HCT116 (cell line): ENCODE measurements around the gene PIAS2. TPM values are rescaled to one million over a fixed set of nuclear protein-coding genes. Genes with fewer than 3 reads are reported as not detected.

ENCODE experiments used
- ATAC-seq: fragments of 200-7000 bp; cut with Tn5 transposase; 2 replicates; pipeline ENCODE4 v1.9.1; 2020; ENCODE audit warnings: mild to moderate bottlenecking, moderate library complexity
- BruUV-seq: library from RNA; stranded (reverse); fragments of 400-500 nt; replicated peaks from 2 replicates; lab custom pipeline; 2021; lab: Mats Ljungman, UMichigan
- CTCF ChIA-PET: fragments of 300-600 bp; sonication (Branson Sonifier 250); formaldehyde crosslinking; loops from one replicate; lab custom pipeline; 2021; ENCODE audit warnings: antibody characterized with exemption; lab: Charles Lee
- POLR2A ChIA-PET: fragments of 300-600, 350-600 bp; sonication (Branson Sonifier 250); formaldehyde crosslinking; loops from one replicate; lab custom pipeline; 2021; ENCODE audit warnings: antibody characterized with exemption; lab: Charles Lee
- RAD21 ChIA-PET, 2 experiments: fragments of 300-600 bp; sonication (Branson Sonifier 250); formaldehyde crosslinking; loops; one replicate each; lab custom pipeline; 2023; ENCODE audit warnings: low total read pairs in 2 of 2; ENCODE audit not compliant: uncharacterized antibody in 2 of 2, unreplicated experiment in 2 of 2, low non-redundant PET in 1 of 2; lab: Charles Lee
- DNase-seq: peaks from one replicate; pipeline ENCODE4 v3.0.0-alpha.2; 2010; ENCODE audit warnings: low read depth, low spot score
- H2AFZ ChIP-seq: fragments of 200-600 bp; shearing (Covaris generic), sonication (generic); 2 replicates; pipeline ENCODE4 v1.6.1; 2017; ENCODE audit warnings: low read depth, mixed run types, mixed read lengths, antibody characterized with exemption, low read length; ENCODE audit not compliant: poor library complexity, severe bottlenecking
- H3K27ac ChIP-seq: 2 replicates; pipeline ENCODE4 v1.5.1; 2012; ENCODE audit warnings: low read depth, low read length
- H3K27me3 ChIP-seq: fragments of 200-600 bp; sonication (generic); 2 replicates; pipeline ENCODE4 v1.6.1; 2016; ENCODE audit warnings: mixed run types, low read length, mixed read lengths; ENCODE audit not compliant: insufficient read depth
- H3K36me3 ChIP-seq, 2 experiments: fragments of 200-500 bp in 1 of 2; fragments of 200-600 bp in 1 of 2; sonication (Bioruptor generic) in 1 of 2; sonication (generic) in 1 of 2; 2 replicates each; pipeline versions ENCODE4 v1.5.1 to v1.6.1; 2014 to 2016; ENCODE audit warnings: low read length in 2 of 2, inconsistent platforms in 1 of 2, mixed read lengths in 1 of 2, mixed run types in 1 of 2; ENCODE audit not compliant: insufficient read depth in 2 of 2, control insufficient read depth in 1 of 2
- H3K4me1 ChIP-seq, 2 experiments: fragments of 200-600 bp in 1 of 2; sonication (generic) in 1 of 2; 2 replicates each; pipeline versions ENCODE4 v1.5.1 to v1.6.1; 2012 to 2017; ENCODE audit warnings: low read length in 2 of 2, inconsistent platforms in 1 of 2, mild to moderate bottlenecking in 1 of 2, mixed read lengths in 1 of 2, mixed run types in 1 of 2, moderate library complexity in 1 of 2; ENCODE audit not compliant: insufficient read depth in 2 of 2, control insufficient read depth in 1 of 2
- H3K4me2 ChIP-seq: fragments of 200-600 bp; sonication (generic); 2 replicates; pipeline ENCODE4 v1.6.1; 2017; ENCODE audit warnings: mixed run types, low read length, mixed read lengths
- H3K4me3 ChIP-seq, 2 experiments: fragments of 200-600 bp in 1 of 2; sonication (generic) in 1 of 2; replicated peaks in 1 of 2; 2 replicates each; pipeline ENCODE4 v1.5.1; 2011 to 2016; ENCODE audit warnings: low read length in 2 of 2, control low read depth in 1 of 2, low read depth in 1 of 2, mild to moderate bottlenecking in 1 of 2, mixed read lengths in 1 of 2, mixed run types in 1 of 2
- H3K79me2 ChIP-seq: fragments of 200-600 bp; sonication (generic); 2 replicates; pipeline ENCODE4 v1.6.1; 2017; ENCODE audit warnings: mild to moderate bottlenecking, mixed run types, low read length, moderate library complexity, mixed read lengths; ENCODE audit not compliant: insufficient read depth
- H3K9ac ChIP-seq: fragments of 200-600 bp; sonication (generic); 2 replicates; pipeline ENCODE4 v1.6.1; 2016; ENCODE audit warnings: low read length, mixed read lengths
- H3K9me2 ChIP-seq: fragments of 200-600 bp; sonication (generic), shearing (Covaris generic); 2 replicates; pipeline ENCODE4 v1.6.1; 2017; ENCODE audit warnings: mixed run types, mild to moderate bottlenecking, moderate library complexity; ENCODE audit not compliant: insufficient read depth
- H3K9me3 ChIP-seq, 2 experiments: fragments of 200-500 bp in 1 of 2; fragments of 200-600 bp in 1 of 2; sonication (Bioruptor generic) in 1 of 2; sonication (generic) in 1 of 2; 2 replicates each; pipeline ENCODE4 v1.6.1; 2014 to 2017; ENCODE audit warnings: low read length in 2 of 2, mixed read lengths in 2 of 2, inconsistent platforms in 1 of 2, low read depth in 1 of 2, mild to moderate bottlenecking in 1 of 2, mixed run types in 1 of 2, moderate library complexity in 1 of 2; ENCODE audit not compliant: control insufficient read depth in 1 of 2, insufficient read depth in 1 of 2
- H4K20me1 ChIP-seq: fragments of 200-600 bp; sonication (generic), shearing (Covaris generic); 2 replicates; pipeline ENCODE4 v1.6.1; 2017; ENCODE audit warnings: mixed run types, mild to moderate bottlenecking, moderate library complexity; ENCODE audit not compliant: insufficient read depth
- CBX3 ChIP-seq: IDR thresholded peaks from 2 replicates; pipeline ENCODE4 v1.6.1; 2012; ENCODE audit warnings: low read depth
- CEBPB ChIP-seq: IDR thresholded peaks from 2 replicates; pipeline ENCODE4 v1.6.1; 2012; ENCODE audit warnings: low read depth
- SRF ChIP-seq: IDR thresholded peaks from 2 replicates; pipeline ENCODE4 v1.6.1; 2012; ENCODE audit warnings: low read depth
- intact Hi-C: fragments of 100-400 bp; cut with micrococcal nuclease; formaldehyde crosslinking; loops from 2 replicates; pipeline ENCODE4 v1.10.0; 2022
- total RNA-seq: library from RNA; stranded (reverse); gene quantifications from one replicate; pipeline ENCODE4 v1.2.1, GENCODE V29; 2021; ENCODE audit not compliant: unreplicated experiment
- TF ChIP-seq, protein P1 (sequence below): IDR thresholded peaks from 2 replicates; pipeline ENCODE4 v1.6.1; 2011; ENCODE audit warnings: mild to moderate bottlenecking, low read length, moderate library complexity; ENCODE audit not compliant: insufficient replicate concordance; ENCODE audit errors: extremely low read depth
- TF ChIP-seq, protein P2 (sequence below): IDR thresholded peaks from 2 replicates; pipeline ENCODE4 v1.6.1; 2012

PIAS2 gene
- total RNA-seq, 1 experiment from 2014 or later, result 31.7 TPM

DNA sequence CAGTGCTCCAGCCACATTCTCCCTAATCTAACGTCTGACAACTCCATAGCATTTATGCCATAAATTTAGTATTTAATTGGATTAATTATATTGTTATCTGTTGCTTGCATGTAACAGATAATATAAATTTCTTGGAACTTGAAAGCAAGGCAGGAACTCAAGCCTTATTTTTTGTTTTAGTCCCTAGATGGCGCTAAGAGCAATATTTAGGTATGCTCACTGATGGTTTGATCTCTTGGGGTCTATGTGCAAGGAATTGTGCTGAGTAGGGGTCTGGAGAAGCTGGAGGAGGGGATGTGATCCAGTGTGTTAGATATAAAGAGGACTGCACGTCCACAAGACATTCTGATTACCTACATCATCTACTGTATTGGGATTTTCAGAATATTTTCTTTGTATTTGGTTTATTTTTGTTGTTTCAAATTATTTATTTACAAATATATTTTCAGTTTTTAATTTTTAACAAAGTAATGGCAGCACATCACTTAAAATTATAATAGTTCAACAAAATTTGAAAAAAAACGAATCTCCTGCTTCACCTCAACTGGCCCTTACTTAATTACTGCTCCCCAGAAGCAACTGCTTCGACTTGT, 32.9 kb upstream of the PIAS2 start (continued):
- TF ChIP-seq, protein P1, sequence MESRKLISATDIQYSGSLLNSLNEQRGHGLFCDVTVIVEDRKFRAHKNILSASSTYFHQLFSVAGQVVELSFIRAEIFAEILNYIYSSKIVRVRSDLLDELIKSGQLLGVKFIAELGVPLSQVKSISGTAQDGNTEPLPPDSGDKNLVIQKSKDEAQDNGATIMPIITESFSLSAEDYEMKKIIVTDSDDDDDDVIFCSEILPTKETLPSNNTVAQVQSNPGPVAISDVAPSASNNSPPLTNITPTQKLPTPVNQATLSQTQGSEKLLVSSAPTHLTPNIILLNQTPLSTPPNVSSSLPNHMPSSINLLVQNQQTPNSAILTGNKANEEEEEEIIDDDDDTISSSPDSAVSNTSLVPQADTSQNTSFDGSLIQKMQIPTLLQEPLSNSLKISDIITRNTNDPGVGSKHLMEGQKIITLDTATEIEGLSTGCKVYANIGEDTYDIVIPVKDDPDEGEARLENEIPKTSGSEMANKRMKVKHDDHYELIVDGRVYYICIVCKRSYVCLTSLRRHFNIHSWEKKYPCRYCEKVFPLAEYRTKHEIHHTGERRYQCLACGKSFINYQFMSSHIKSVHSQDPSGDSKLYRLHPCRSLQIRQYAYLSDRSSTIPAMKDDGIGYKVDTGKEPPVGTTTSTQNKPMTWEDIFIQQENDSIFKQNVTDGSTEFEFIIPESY, result no peak
- TF ChIP-seq CBX3 (no peak), SRF (no peak), CEBPB (no peak)

DNA sequence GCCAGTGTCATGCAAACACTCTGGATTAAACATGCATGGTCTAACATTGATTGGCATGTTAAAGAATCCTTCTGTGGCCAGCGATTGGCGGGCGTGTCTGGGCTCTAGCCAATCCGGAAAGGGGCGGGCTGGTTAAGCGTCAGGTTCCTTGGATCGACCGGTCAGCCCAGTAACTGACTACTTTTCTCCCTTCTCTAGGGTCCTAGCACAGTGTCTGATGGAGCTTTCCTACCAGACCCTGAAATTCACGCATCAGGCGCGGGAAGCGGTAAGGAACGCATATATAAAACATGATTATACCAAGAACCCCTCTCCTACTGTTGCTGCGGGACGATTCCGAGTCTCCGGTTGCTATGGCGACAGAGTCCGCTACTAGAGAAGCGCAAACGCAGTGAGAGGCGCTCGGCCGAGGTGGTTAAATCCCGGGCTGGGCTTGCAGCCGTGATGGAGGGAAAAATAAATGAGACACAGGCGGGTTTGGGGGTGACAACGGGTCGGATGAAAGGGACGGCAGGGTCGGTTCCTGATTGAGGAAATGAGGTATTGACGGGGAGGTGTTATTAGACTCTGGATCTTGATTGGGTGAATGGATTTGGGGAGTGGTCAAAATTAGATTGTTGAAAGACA, 29.5 kb upstream of the PIAS2 start:
- H4K20me1 ChIP-seq, result no peaks in the 10 kb centered on the region
- ATAC-seq (peak; percentile 32; the same call in 1 of the 2 replicates), DNase-seq (no peak)
- no peak overlapping the region for H3K27ac ChIP-seq
- ChIA-PET POLR2A (no interaction called here), RAD21 (no interaction called here), CTCF (no interaction called here)
- H3K36me3 ChIP-seq, result no peaks in the 10 kb centered on the region
- no peaks in the 10 kb centered on the region for H3K27me3 ChIP-seq
- no peak overlapping the region for H3K4me2 ChIP-seq
- no TSS peak for BruUV-seq
- no peaks in the 10 kb centered on the region for H3K79me2 ChIP-seq
- intact Hi-C loops, result no loop called here
- no peak overlapping the region for H2AFZ ChIP-seq
- H3K4me3 ChIP-seq, result no peak overlapping the region
- H3K9ac ChIP-seq, result no peak overlapping the region
- H3K9me3 ChIP-seq, result no peaks in the 10 kb centered on the region
- TF ChIP-seq, protein P2, sequence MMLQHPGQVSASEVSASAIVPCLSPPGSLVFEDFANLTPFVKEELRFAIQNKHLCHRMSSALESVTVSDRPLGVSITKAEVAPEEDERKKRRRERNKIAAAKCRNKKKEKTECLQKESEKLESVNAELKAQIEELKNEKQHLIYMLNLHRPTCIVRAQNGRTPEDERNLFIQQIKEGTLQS, result no peak
- H3K4me1 ChIP-seq, result no peaks in the 10 kb centered on the region
- 0 out of 2 replicates have a peak, but pooled peaks cover 3% of the 10 kb centered on the region for H3K9me2 ChIP-seq
